Fibroblast of mammary gland (primary cell): ENCODE data around the gene PALLD.

Source experiments
- DNase-seq: peaks from one replicate; pipeline ENCODE4 v3.0.0-alpha.2; 2010; ENCODE audit warnings: low read depth
- H3K4me3 ChIP-seq: 2 replicates; pipeline ENCODE4 v1.5.1; 2011; ENCODE audit warnings: low read depth, mild to moderate bottlenecking, low read length, moderate library complexity; ENCODE audit not compliant: control insufficient read depth
- TF ChIP-seq, protein P1 (sequence below): conservative IDR thresholded peaks from 2 replicates; pipeline ENCODE4 v1.5.1; 2011; ENCODE audit warnings: low read depth, low read length, inconsistent platforms; ENCODE audit not compliant: control insufficient read depth, insufficient read depth

Gene PALLD

DNA sequence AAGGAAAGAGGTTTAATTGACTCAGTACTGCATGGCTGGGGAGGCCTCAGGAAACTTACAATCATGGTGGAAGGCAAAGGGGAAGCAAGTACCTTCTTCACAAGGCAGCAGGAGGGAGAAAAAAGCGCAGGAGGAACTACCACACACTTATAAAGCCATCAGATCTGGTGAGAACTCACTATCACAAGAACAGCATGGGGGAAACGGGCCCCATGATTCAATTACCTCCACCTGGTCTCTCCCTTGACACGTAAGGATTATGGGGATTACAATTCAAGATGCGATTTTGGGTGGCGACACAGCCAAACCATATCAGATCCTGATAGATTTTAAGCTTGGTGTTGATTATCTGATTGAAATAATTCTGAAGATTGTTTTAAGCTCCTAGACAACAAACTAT, 294.5 kb downstream of the PALLD start:
- DNase-seq: no peak
- no peak overlapping the region for H3K4me3 ChIP-seq
- TF ChIP-seq, protein P1, sequence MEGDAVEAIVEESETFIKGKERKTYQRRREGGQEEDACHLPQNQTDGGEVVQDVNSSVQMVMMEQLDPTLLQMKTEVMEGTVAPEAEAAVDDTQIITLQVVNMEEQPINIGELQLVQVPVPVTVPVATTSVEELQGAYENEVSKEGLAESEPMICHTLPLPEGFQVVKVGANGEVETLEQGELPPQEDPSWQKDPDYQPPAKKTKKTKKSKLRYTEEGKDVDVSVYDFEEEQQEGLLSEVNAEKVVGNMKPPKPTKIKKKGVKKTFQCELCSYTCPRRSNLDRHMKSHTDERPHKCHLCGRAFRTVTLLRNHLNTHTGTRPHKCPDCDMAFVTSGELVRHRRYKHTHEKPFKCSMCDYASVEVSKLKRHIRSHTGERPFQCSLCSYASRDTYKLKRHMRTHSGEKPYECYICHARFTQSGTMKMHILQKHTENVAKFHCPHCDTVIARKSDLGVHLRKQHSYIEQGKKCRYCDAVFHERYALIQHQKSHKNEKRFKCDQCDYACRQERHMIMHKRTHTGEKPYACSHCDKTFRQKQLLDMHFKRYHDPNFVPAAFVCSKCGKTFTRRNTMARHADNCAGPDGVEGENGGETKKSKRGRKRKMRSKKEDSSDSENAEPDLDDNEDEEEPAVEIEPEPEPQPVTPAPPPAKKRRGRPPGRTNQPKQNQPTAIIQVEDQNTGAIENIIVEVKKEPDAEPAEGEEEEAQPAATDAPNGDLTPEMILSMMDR: no peak

DNA sequence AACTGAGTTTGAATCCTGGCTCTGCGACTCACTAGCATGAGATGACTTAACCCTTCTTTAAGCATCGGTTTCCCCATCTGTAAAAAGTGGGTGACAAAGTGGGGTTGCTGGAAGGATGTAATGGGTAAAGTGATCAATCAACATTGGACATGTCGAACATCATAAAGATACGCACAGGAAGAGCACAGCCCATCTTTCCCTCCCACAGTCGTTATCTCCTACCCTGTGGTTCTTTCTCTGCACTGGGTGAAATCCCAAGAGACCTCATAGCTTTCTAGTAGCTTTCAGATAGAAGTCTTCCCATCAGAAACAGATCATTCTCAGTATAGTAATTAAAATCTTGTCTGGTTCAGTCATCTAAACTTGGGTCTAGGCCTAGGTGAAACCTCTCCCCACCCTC, 296.7 kb downstream of the PALLD start:
- no peak for DNase-seq
- TF ChIP-seq, protein P1: no peak
- no peak overlapping the region for H3K4me3 ChIP-seq

DNA sequence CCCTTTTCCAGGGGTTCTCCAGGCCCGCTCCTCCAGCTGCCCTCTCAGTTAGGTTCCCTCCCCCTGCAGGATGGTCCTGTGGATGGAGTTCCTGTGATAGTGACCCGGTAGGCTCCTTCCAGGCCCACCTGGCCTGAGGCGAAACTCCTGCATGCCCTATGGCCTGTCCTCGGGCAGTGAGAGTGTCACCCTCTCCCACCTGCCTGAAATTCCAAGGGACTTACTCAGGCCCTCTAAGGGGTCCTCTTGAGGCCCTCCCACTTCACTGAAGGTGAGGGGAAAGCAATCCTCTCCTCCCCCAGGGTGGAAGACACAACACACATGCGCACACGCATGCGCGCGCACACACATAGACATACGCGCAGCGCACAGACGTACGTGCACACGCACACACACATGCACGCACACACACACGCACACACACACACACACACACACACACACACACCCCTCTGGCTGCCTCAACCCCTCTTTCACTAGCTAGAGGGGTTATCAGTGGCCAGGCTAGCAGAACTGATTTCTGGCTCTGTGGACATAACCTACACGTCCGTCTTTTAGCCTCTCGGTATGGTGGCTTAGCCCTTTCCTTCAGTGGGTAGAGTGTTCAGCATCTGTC, 297.3 kb downstream of the PALLD start:
- no peak for DNase-seq
- TF ChIP-seq, protein P1: no peak
- no peak overlapping the region for H3K4me3 ChIP-seq

DNA sequence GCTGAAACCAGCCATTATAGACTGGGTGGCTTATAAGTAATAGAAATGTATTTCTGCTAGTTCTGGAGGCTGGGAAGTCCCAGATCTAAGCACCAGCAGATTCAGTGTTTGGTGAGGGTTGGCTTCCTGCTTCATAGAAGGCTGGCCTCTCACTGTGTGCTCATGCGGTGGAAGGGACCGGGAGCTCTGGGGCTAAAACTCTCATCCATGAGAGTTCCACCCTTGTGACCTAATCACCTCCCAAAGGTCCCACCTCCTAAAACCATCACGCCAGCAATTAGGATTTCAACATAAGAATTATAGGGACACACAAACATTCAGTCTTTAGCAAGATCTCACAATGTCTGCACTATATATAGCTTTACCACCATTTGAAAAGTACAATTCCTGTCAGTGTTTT, 298.0 kb downstream of the PALLD start:
- TF ChIP-seq, protein P1: no peak
- no peak for DNase-seq
- no peak overlapping the region for H3K4me3 ChIP-seq

DNA sequence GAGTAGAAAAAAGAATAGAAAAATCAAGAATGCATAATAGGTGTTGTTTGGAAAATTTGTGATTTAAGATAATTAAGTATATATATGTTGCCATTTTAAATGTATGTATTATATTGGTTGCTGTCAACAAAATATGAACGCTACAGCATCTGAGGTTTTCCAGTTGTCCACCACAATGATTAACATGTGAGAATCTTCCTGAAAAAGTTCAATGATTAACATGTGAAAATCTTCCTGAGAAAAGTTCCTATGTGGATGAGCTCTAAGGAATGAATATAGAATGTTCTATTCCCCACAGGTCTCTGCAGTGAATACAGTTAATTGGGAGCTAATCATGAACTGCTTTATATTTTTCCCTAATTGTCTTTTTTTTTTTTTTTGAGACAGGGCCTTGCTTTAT, 298.5 kb downstream of the PALLD start:
- H3K4me3 ChIP-seq: no peak overlapping the region
- TF ChIP-seq, protein P1: no peak
- no peak for DNase-seq

DNA sequence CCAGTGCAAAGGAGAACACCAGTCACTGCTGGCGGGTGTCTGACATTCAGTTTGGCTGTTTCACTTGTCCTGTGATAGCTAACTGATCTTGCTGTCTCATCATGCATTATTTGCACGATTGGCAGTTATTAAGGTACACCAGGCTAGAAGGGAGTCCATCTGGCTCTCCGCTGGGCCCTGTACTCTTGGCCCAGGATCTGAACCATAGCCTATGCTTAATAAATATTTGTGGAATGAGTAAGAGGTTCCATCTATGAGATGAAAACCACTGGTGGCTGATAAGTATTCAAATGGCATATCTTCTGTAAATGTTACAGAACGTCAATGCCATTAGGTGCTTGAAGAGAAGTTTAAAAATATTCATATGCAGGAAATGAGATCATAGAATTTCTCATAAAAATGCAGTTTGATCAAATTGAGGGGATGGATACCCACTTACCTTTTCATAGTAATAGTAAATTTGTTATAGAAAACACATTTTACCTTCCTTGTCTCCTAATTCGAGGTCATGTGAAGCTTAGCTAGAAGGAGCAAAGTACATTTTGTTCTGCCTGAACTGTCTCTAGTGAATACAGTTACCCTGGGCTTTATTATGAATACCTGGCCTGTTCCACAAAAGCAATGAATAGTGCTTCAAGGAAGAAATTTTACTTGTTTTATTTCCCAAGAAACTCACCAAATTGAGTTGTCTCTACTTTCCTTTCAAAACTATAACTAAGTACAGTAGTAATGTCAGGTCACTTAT, 299.7 kb downstream of the PALLD start:
- TF ChIP-seq, protein P1: no peak
- H3K4me3 ChIP-seq: no peak overlapping the region
- DNase-seq: peak; percentile 85
